ENCODE measurements around the gene WASL.

Gene WASL

DNA sequence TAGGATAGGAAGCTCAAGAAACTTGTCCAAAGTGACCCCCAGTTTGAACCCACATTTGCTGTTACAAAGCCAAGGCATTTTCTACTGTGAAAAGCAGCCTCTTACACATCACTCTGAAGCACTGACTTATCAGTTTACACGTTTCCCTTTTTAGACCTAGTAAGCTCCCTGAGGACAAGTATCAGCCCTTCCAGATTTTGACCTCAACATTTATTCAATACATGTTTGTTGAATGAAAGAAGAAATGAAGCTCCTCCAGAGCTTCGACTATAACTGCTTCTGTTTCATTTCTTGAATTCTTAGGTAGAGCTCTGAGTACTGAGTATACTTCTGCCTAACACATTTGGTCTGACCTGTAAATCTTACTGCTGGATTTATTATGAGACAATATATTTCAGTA, 2.7 kb downstream of the WASL start:
- TF ChIP-seq TAF1 (IDR thresholded peaks at IDR 0.05; ENCODE audit: low read depth), result no peak
- TF ChIP-seq NFIC (IDR thresholded peaks at IDR 0.05), result no peak
- TF ChIP-seq, protein P1, sequence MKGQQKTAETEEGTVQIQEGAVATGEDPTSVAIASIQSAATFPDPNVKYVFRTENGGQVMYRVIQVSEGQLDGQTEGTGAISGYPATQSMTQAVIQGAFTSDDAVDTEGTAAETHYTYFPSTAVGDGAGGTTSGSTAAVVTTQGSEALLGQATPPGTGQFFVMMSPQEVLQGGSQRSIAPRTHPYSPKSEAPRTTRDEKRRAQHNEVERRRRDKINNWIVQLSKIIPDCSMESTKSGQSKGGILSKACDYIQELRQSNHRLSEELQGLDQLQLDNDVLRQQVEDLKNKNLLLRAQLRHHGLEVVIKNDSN (IDR thresholded peaks at IDR 0.05), result no peak
- TF ChIP-seq CEBPB (IDR thresholded peaks at IDR 0.05), result no peak
- TF ChIP-seq CREB1 (IDR thresholded peaks at IDR 0.05; ENCODE audit: low read depth), result no peak
- no peak for TF ChIP-seq RAD21 (IDR thresholded peaks at IDR 0.05; ENCODE audit: low read depth)
- no peak for TF ChIP-seq TCF12 (IDR thresholded peaks at IDR 0.05; ENCODE audit: low read depth)
- TF ChIP-seq REST (IDR thresholded peaks at IDR 0.05; ENCODE audit: low read depth), result no peak
- TF ChIP-seq, protein P2, sequence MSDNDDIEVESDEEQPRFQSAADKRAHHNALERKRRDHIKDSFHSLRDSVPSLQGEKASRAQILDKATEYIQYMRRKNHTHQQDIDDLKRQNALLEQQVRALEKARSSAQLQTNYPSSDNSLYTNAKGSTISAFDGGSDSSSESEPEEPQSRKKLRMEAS (IDR thresholded peaks at IDR 0.05), result no peak
- TF ChIP-seq FOXM1 (IDR thresholded peaks at IDR 0.05; ENCODE audit: borderline replicate concordance, low read depth), result no peak
- no peak for TF ChIP-seq EP300 (IDR thresholded peaks at IDR 0.05; ENCODE audit: borderline replicate concordance)
- no peak for TF ChIP-seq TEAD4 (IDR thresholded peaks at IDR 0.05)
- TF ChIP-seq EGR1 (IDR thresholded peaks at IDR 0.05), result no peak
- TF ChIP-seq YY1 (IDR thresholded peaks at IDR 0.05; ENCODE audit: low read depth), result no peak
- no peak for TF ChIP-seq ZBTB7A (IDR thresholded peaks at IDR 0.05; ENCODE audit: low read depth)

GRCh38 chr7:123745437-123745836, 3.4 kb downstream of the WASL start:
- TF ChIP-seq RAD21 (IDR thresholded peaks at IDR 0.05; ENCODE audit: low read depth) (no peak), TAF1 (IDR thresholded peaks at IDR 0.05; ENCODE audit: low read depth) (no peak), FOXM1 (IDR thresholded peaks at IDR 0.05; ENCODE audit: borderline replicate concordance, low read depth) (no peak)
- TF ChIP-seq, protein P2 (IDR thresholded peaks at IDR 0.05), result no peak

DNA sequence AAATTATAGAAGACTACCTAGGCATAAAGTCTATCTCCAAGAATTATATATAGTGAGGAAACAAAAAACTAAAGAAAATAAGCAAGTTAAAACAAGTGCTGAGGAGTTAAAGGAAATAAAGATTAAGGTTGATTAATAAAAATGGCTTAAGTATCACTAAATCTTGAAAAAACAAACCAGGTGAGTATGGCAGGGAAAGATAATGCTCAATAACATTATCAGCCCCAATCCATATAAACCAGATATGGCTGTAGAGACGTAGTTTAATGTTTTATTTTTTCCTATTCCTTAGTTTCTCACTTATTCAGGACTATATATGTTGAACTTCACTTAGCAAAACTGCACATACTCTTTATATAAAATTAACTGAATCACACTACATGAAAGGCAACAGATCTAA, 4.4 kb downstream of the WASL start:
- TF ChIP-seq, protein P1 (IDR thresholded peaks at IDR 0.05), result no peak
- TF ChIP-seq REST (IDR thresholded peaks at IDR 0.05; ENCODE audit: low read depth) (no peak), TCF12 (IDR thresholded peaks at IDR 0.05; ENCODE audit: low read depth) (no peak), NFIC (IDR thresholded peaks at IDR 0.05) (no peak), TEAD4 (IDR thresholded peaks at IDR 0.05) (no peak), EGR1 (IDR thresholded peaks at IDR 0.05) (no peak), TAF1 (IDR thresholded peaks at IDR 0.05; ENCODE audit: low read depth) (no peak), CREB1 (IDR thresholded peaks at IDR 0.05; ENCODE audit: low read depth) (no peak), CEBPB (IDR thresholded peaks at IDR 0.05) (no peak), YY1 (IDR thresholded peaks at IDR 0.05; ENCODE audit: low read depth) (no peak), ZBTB7A (IDR thresholded peaks at IDR 0.05; ENCODE audit: low read depth) (no peak), RAD21 (IDR thresholded peaks at IDR 0.05; ENCODE audit: low read depth) (no peak), EP300 (IDR thresholded peaks at IDR 0.05; ENCODE audit: borderline replicate concordance) (no peak), FOXM1 (IDR thresholded peaks at IDR 0.05; ENCODE audit: borderline replicate concordance, low read depth) (no peak)
- TF ChIP-seq, protein P2 (IDR thresholded peaks at IDR 0.05), result no peak

GRCh38 chr7:123741940-123742339, 6.9 kb downstream of the WASL start:
- TF ChIP-seq EGR1 (IDR thresholded peaks at IDR 0.05) (no peak), EP300 (IDR thresholded peaks at IDR 0.05; ENCODE audit: borderline replicate concordance) (no peak), TEAD4 (IDR thresholded peaks at IDR 0.05) (no peak), REST (IDR thresholded peaks at IDR 0.05; ENCODE audit: low read depth) (no peak), FOXM1 (IDR thresholded peaks at IDR 0.05; ENCODE audit: borderline replicate concordance, low read depth) (no peak), TAF1 (IDR thresholded peaks at IDR 0.05; ENCODE audit: low read depth) (no peak), CREB1 (IDR thresholded peaks at IDR 0.05; ENCODE audit: low read depth) (no peak), CEBPB (IDR thresholded peaks at IDR 0.05) (no peak), RAD21 (IDR thresholded peaks at IDR 0.05; ENCODE audit: low read depth) (no peak), ZBTB7A (IDR thresholded peaks at IDR 0.05; ENCODE audit: low read depth) (no peak), NFIC (IDR thresholded peaks at IDR 0.05) (no peak), YY1 (IDR thresholded peaks at IDR 0.05; ENCODE audit: low read depth) (no peak), TCF12 (IDR thresholded peaks at IDR 0.05; ENCODE audit: low read depth) (no peak)
- TF ChIP-seq, protein P1 (IDR thresholded peaks at IDR 0.05), result no peak
- TF ChIP-seq, protein P2 (IDR thresholded peaks at IDR 0.05), result no peak
